Activated T-cell treated with anti-CD3 and anti-CD28 coated beads for 1 hour (primary cell): ENCODE data around the gene RANBP9.

Experiments
- DNase-seq: peaks from one replicate; pipeline ENCODE4 v3.0.0-alpha.2; 2020; ENCODE audit warnings: low read depth

Gene RANBP9

GRCh38 chr6:13653296-13653695 is 58.3 kb downstream of the RANBP9 start:
- no peak for DNase-seq

DNA sequence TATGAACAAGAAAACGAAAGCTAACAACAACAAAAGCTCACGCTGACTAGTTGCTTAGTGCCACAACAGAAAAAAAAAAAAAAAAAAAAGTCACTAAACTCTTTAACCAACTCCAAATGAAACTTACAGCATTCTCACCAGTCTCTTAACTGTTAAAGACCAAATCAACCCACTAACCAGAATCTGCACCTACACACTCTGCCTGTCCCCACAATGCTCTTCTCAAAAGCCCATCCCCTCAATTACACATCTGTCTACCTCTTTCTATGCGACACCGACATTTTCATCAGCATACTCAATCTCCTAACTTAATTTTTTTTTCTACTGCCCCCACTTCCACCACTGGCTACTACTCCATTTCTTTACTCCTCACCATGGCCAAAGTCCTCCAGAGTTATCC is 62.2 kb downstream of the RANBP9 start:
- no peak for DNase-seq

DNA sequence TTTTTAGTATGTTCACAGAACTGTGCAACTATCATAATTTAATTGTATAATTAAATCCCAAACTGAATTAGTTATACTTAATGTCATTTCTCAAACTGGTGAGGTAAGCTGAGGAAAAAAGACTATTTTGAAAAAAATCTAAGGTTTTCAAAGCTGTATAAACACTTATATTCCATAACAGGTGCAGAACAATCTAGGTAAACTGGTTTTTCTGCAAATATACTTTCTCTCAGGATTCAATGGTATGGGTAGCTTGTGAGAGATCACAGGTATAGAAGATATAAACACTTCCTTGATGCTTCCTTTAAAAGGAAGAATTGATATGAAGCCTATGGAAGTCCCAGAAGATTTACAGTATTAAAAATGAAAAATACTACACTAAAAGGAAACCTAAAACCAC is 62.8 kb downstream of the RANBP9 start:
- no peak for DNase-seq

GRCh38 chr6:13643125-13643524 is 68.5 kb downstream of the RANBP9 start:
- no peak for DNase-seq

DNA sequence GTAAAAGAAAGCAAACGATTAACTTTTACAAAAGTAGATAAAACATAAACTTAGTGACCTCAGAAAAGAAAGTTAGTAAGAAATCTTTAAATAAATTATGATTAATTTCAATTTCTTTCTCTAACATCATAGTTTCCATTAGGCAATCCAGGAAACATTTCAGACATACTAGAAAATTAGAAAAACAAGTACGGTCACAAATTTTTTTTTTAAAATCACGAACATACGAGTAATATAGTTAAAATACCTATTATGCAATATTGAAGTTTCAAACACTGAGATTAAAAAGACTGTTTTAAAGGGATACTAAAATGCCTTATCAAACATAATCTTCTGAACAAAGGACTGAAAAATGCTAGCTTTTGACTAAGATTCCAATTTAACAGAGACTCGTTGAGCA is 70.3 kb downstream of the RANBP9 start:
- DNase-seq = no peak

- DNase-seq = no peak
These were observed 73.0 kb downstream of the RANBP9 start for GRCh38 chr6:13638626-13639025.

GRCh38 chr6:13638014-13638413 is 73.6 kb downstream of the RANBP9 start:
- no peak for DNase-seq

GRCh38 chr6:13635948-13636658 is 75.5 kb downstream of the RANBP9 start:
- DNase-seq = no peak

DNA sequence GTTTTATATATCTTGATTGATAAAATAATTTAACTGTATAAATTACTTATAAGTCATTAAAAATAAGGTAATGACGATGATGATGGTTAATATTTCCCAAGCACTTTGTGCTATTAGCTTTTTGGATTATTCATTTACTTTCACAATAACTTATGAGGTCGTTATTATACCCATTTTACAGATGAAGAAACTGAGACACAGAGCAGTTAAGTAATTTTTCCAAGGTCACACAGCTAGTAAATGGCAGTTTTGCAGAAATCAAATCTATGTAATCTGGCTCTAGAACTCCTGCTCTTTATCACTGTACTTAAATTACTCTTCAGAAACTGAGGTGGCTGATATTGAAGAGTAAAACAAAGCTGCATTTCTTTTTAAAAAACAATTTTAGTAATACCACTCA is 78.3 kb downstream of the RANBP9 start:
- no peak for DNase-seq

DNA sequence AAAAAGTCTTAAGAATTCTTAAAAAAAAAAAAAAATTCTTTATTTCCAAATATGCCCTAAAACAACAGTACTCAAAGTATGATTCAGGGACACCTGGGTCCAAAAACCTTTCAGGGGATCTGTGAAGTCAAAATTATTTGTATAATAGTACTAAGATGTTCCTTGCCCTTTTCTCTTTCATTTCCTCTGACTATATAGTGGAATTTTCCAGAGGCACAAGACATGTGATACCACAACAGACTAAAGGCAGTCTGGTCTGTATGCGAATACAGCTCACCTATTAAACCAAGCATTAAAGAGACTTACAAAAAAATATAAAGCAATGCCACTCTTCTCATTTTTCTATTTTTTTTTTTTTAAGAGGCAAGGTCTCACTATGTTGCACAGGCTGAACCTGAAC is 81.1 kb downstream of the RANBP9 start:
- no peak for DNase-seq

- no peak for DNase-seq
These were observed 82.0 kb downstream of the RANBP9 start for GRCh38 chr6:13629459-13630116.

GRCh38 chr6:13624871-13625288 is 86.8 kb downstream of the RANBP9 start:
- no peak for DNase-seq

- DNase-seq = no peak
These were observed 94.6 kb downstream of the RANBP9 start for GRCh38 chr6:13617066-13617465.

- DNase-seq = peak; percentile 32
These were observed 95.9 kb downstream of the RANBP9 start for GRCh38 chr6:13615792-13616120.

DNA sequence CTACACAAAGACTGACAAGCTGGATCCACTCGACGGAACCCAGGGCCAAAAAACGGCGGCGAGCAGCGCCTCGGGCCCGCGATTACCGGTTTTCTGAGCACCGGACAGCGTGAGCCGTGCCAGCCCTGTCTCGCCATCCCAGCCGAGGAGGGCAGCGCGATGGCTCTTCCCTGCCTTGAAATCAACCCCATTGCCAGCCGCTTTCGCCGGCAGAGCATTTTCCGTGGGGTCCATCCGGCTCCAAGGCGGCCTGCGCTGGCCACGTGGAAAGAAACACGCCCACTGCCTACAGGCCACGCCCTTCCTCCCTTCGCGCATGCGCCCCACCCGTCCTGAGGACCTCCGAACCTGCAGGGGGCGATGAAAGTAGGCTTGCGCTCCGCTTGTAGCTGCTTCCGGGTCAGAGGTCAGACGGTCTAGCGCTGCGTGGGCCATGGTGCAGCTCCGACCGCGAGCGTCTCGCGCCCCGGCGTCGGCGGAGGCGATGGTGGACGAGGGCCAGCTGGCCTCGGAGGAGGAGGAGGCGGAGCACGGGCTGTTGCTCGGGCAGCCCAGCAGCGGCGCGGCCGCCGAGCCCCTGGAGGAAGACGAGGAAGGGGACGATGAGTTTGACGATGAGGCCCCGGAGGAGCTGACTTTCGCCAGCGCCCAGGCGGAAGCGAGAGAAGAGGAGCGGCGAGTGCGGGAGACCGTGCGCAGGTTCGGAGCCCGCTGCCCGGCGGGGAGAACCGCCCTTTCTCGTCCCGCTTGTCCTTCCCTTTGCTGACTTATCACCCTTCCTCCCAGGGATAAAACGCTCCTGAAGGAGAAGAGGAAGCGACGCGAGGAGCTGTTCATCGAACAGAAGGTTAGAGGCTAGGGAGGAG is 96.5 kb downstream of the RANBP9 start, which contains the start of gene NOL7:
Gene NOL7, plus strand, starts transcription at position 410 of the 866 bp plus-strand sequence. Its CDS starts 24 bp downstream, at position 434.
- DNase-seq = peak; percentile 99

- no peak for DNase-seq
These were observed 97.3 kb downstream of the RANBP9 start for GRCh38 chr6:13614126-13614925.

GRCh38 chr6:13613029-13613594 is 98.5 kb downstream of the RANBP9 start:
- no peak for DNase-seq

- no peak for DNase-seq
These were observed 99.9 kb downstream of the RANBP9 start for GRCh38 chr6:13611715-13612114.

DNA sequence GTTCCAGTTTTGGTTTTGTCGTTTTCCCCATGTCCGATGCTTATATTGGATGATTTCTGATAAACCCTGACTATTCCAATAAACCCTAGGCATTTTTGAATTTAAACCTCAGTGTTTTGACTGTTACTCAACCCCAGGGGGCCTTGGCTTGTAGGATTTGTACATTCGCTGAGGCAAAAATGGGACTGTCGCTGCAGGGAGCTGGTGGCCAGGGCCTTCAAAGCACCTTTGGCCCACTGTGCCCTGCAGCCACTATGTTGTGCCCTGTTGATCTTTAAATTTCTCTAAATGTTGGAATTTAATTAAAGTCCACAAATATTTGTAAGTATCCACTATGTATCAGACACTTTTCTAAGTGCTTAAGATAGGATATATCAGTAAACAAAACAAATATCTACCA is 106.0 kb downstream of the RANBP9 start:
- no peak for DNase-seq

DNA sequence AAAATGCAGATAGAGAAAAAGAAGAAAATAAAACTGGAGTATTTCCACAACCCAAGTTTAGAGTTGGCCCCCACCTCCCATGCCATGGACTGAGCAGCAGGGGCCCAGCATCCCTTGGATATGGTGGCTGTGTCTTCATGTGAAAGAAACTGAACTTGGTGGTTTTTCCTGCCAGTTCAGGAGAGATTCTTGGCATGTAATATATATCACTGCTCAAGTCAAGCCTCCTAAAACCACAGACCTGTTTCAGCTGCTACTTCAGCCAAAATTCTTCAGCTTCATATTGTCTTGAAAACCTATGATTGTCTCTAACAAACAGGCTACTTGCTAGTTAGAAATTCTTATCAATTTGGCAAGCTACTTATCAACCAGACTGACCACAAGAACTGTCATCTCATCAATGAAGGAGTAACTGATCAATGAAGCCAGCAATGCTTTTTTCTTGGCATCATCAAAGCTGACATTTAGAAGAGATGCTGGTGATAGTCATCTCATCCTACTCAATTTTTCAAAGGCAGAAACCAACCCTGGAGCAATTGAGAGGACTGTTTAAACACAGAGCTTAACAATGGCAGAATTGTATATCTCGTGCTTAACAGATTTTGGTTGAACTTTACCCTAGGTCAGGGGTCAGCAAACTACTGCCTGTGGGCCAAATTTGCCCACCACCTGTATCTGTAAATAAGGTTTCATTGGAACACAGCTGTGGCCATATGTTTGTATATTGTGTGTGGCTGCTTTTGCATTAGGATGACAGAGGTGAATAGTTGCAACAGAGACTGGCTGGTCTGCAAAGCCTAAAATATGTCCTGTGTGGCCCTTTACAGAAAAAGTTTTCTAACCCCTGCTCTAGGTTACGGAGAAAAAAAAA is 106.9 kb downstream of the RANBP9 start:
- DNase-seq = no peak

GRCh38 chr6:13604135-13604534 is 107.5 kb downstream of the RANBP9 start:
- no peak for DNase-seq
